Measurements from ENCODE around the gene NCR2.

The NCR2 gene

DNA sequence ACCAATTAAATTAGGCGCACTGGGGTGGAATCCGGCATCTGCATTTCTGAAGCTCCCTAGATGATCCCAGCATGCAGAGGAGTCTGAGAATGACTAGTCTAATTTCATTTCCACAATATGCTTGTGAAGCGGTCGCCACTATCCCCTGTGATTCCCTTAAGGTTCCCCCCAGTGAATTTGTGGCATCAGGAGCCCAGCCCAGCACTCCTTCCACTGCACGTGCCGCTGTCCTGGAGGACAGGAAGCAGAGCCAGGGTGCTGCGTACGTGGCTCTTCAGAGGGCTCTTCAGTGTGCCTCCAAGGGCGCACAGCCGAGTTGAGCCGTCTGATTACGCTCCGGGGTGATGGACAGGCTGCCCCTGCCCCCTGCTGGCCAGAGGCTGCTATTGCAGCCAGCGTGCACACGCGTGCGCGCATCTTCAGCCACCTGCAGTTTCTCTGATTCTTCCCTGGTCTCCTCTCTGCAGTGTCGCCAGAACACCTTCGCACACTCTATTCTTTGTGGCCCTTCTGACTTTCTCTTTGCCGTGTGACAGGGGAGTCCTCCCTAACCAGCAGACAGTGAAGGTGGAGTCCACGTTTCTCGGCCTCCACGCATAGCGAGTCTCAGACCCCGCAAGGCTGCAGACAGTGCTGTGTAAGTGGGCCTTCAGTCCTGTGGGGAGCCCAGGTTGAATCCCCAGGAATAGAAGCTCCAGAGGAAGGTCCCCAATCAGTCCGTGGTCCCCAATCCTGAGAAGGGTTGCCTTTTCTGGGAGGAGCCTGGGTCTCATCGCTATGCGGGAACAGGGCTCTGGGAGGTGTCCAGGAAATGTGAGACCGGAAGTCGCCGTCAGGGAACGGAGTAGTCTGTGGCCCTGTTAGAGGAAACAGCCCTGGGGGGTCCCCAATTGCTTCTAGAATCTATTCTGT, 16.5 kb upstream of the NCR2 start (continued):
- TF ChIP-seq ZNF518A (tag by site-specific recombination; conservative IDR thresholded peaks at IDR 0.05; ENCODE audit: low read depth): peak; percentile 9; the same call in 1 of the 2 replicates
- peak; percentile 76 for TF ChIP-seq GLIS1 (tag by site-specific recombination; IDR thresholded peaks at IDR 0.05)
- TF ChIP-seq ZIC2 (tag by site-specific recombination; IDR thresholded peaks at IDR 0.05): peak; percentile 68
- TF ChIP-seq ZBTB17 (tag by site-specific recombination; IDR thresholded peaks at IDR 0.05): peak; percentile 98
- peak; percentile 60 for TF ChIP-seq ZXDB (tag by site-specific recombination; IDR thresholded peaks at IDR 0.05)
- no peak for TF ChIP-seq ZBTB7A (tag by site-specific recombination; IDR thresholded peaks at IDR 0.05; ENCODE audit: low read depth)
- TF ChIP-seq CTCF (tag by site-specific recombination; IDR thresholded peaks at IDR 0.05): peak; percentile 97
- no peak for TF ChIP-seq KLF7 (tag by site-specific recombination; IDR thresholded peaks at IDR 0.05; ENCODE audit: borderline replicate concordance)
- TF ChIP-seq ZNF664 (tag by site-specific recombination; IDR thresholded peaks at IDR 0.05): no peak
- no peak for TF ChIP-seq GFI1B (tag by site-specific recombination; IDR thresholded peaks at IDR 0.05)
- TF ChIP-seq, protein P1, sequence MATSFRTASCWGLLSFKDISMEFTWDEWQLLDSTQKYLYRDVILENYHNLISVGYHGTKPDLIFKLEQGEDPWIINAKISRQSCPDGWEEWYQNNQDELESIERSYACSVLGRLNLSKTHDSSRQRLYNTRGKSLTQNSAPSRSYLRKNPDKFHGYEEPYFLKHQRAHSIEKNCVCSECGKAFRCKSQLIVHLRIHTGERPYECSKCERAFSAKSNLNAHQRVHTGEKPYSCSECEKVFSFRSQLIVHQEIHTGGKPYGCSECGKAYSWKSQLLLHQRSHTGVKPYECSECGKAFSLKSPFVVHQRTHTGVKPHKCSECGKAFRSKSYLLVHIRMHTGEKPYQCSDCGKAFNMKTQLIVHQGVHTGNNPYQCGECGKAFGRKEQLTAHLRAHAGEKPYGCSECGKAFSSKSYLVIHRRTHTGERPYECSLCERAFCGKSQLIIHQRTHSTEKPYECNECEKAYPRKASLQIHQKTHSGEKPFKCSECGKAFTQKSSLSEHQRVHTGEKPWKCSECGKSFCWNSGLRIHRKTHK (tag by site-specific recombination; IDR thresholded peaks at IDR 0.05): no peak

GRCh38 chr6:41321183-41321582, 14.2 kb upstream of the NCR2 start:
- Histone ChIP-seq H3K4me1 (ENCODE audit: control insufficient read depth, insufficient read depth, low read length) (peaks cover 9% of the 10 kb centered on the region), H3K36me3 (ENCODE audit: control insufficient read depth in 2 of 2, insufficient read depth in 1 of 2, low read length in 2 of 2) (no peaks in the 10 kb centered on the region), H3K4me3 (ENCODE audit: low read depth, low read length) (no peak overlapping the region), H3K27ac (ENCODE audit: extremely low read depth, low read depth, low read length) (peak overlapping the region; percentile 28; the same call in 1 of the 2 replicates), H3K9me3 (ENCODE audit: control insufficient read depth, insufficient read depth, low read depth, low read length) (no peaks in the 10 kb centered on the region)
- ChIA-PET CTCF (interaction anchor here (0.6 to 8.2 kb wide), 9 partner anchors 10 to 293 kb away, joined by 3 to 177 read pairs (median 8); partner anchors contain the start of gene NCR2), POLR2A (interaction anchor here (1.2 to 1.5 kb wide), 4 partner anchors 12 to 249 kb away, joined by 3 to 7 read pairs (median 6); partner anchors contain the start of genes NFYA and OARD1)
- TF ChIP-seq ZSCAN23 (tag by site-specific recombination; IDR thresholded peaks at IDR 0.05) (no peak), ZNF521 (tag by site-specific recombination; IDR thresholded peaks at IDR 0.05) (no peak), BCL11A (tag by site-specific recombination; IDR thresholded peaks at IDR 0.05; ENCODE audit: low read depth) (no peak), ZNF623 (tag by site-specific recombination; IDR thresholded peaks at IDR 0.05) (no peak), ZBTB20 (tag by site-specific recombination; IDR thresholded peaks at IDR 0.05) (no peak), ZNF394 (tag by site-specific recombination; IDR thresholded peaks at IDR 0.05; ENCODE audit: borderline replicate concordance) (no peak), ZNF18 (tag by site-specific recombination; IDR thresholded peaks at IDR 0.05) (no peak), PRDM10 (tag by site-specific recombination; IDR thresholded peaks at IDR 0.05) (no peak), ZNF624 (tag by site-specific recombination; IDR thresholded peaks at IDR 0.05) (no peak), MYNN (tag by site-specific recombination; IDR thresholded peaks at IDR 0.05; ENCODE audit: borderline replicate concordance) (no peak), ZSCAN16 (tag by site-specific recombination; IDR thresholded peaks at IDR 0.05) (no peak)

Measured in HEK293 (cell line).